ENCODE measurements around the gene TLK1.

The TLK1 gene

GRCh38 chr2:171169839-171170238 is 9.1 kb upstream of the TLK1 start:
- DNase-seq (ENCODE audit: low read depth in 2 of 3, low spot score in 1 of 3), result no peak

GRCh38 chr2:171169333-171169732 is 8.6 kb upstream of the TLK1 start:
- DNase-seq (ENCODE audit: low read depth in 2 of 3, low spot score in 1 of 3), result no peak

DNA sequence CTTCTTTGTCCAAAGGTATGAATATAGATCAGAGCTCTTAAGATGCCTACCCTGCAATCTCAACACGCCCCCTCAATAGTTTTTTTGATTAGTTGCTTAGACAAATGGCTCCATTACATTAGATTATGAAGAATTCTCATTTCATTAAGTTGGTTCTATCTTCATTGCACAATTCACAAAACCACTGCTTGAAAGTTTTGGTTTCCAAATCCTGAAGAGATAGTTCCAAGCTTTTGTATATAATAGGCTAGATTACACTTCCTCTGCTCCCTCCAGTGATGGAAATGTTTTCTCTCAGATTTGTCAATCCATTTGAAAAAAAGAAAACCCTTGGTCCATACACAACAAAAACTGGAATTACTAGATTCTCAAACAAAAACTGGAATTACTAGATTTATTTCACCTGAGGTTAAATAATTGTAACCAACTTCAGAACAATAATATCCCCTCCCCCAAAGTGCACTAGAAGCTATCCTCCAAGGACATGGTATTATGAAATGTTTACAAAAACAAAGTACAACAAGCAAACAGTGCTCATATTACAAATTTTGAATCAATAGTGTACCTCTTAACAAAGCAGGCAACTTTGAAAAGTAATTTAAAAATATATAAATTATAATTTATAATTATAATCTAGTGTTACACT is 6.8 kb upstream of the TLK1 start:
- no peak for DNase-seq (ENCODE audit: low read depth in 2 of 3, low spot score in 1 of 3)

- no peak for DNase-seq (ENCODE audit: low read depth in 2 of 3, low spot score in 1 of 3)
Measured at GRCh38 chr2:171166328-171166983, 5.8 kb upstream of the TLK1 start.

- DNase-seq (ENCODE audit: low read depth in 2 of 3, low spot score in 1 of 3), result no peak
Measured at GRCh38 chr2:171165967-171166327, 5.3 kb upstream of the TLK1 start.

- no peak for DNase-seq (ENCODE audit: low read depth in 2 of 3, low spot score in 1 of 3)
Measured at GRCh38 chr2:171163261-171163660, 2.6 kb upstream of the TLK1 start.

DNA sequence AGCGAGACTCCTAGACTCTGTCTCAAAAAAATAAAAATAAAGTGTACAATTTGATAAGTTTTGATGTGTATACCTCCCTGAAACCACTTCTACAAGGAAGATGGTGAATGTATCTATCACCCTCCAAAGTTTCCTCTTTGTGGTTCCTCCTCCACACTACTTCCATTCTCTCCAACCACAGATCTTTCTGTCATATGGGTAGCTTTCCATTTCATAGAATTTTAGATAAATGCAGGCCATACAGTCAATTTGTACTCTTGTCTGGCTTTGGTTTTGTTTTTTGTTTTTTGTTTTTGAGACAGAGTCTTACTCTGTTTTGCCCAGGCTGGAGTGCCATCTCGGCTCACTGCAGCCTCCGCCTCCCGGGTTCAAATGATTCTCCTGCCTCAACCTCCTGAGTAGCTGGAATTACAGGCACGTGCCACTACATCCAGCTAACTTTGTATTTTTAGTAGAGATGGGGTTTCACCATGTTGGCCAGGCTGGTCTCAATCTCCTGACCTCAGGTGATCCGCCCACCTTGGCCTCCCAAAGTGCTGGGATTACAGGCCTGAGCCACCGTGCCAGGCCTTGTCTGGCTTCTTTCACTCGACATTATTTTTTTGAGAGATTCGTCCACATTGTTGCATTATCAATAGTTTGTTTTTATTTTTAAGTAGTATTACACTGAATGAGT is 2.0 kb upstream of the TLK1 start:
- peak in 1 of 3 donors; percentile 20 for DNase-seq (ENCODE audit: low read depth in 2 of 3, low spot score in 1 of 3)

DNA sequence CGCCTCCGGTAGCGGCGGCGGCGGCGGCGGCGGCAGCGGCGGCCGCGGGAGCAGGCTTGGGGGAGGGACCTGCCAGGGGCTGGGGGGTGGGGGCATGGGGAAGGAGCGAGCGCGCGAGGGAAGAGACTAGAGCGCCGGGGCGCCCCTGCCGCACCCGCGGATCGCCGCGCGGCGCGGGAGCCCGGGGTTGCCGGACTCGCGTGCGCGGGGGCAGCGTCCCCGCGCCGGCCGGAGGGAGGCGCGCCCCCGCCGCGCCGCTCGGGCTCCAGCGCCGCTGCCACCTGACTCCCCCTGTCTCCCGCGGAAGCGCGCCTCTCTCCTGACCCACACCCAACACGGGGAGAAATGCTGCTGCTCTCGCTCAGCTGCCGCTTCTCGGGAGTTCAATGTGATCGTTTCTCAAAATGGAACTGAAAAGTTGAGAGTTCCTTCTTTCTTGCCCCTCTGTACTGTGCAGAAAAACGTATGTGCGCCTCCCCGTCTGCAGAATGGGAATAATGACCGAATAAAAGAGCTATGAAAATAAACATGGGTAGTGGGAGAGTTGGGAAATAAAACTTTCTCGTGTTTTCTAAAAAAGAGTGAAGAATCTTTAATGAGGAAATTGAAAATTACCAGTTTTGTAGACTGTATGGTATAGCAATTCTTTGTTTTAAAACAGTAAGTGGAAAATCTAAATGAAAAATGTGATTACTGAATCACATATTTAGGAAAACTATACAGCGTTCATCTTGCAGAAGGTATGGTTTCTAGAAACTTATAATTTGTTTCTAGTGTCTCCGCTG is 455 bp upstream of the TLK1 start:
- DNase-seq (ENCODE audit: low read depth in 2 of 3, low spot score in 1 of 3), result peak; percentile 27 to 59 (median 34)

- DNase-seq (ENCODE audit: low read depth in 2 of 3, low spot score in 1 of 3), result peak; percentile 20 to 43 (median 43)
Measured at GRCh38 chr2:171159372-171160118, 1.1 kb downstream of the TLK1 start.

DNA sequence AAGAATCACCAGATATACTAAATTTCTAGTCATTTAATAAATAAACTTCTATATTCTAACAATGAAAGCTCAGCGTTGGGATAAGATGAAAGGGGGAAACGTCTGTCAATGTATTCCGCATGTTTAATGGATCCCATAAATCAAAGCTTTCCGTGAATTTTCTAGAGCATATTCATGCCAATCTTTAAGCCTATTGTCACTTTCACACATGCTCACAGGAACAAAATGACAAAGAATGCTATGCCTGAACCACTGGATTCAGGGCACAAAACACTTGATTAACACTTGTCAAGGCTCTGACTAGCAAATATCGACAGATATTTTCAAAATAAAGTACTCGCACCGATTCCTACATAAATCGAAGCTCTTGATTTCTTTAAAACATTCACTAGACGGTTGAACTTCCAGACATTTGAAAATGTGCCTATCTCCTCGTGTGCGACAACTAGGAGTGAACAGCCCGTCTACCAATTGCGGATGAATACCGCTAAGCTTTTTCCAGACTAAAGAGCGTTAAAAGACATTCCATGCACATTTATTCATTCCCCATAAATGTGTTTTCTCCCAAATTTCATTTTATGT is 1.8 kb downstream of the TLK1 start:
- no peak for DNase-seq (ENCODE audit: low read depth in 2 of 3, low spot score in 1 of 3)

DNA sequence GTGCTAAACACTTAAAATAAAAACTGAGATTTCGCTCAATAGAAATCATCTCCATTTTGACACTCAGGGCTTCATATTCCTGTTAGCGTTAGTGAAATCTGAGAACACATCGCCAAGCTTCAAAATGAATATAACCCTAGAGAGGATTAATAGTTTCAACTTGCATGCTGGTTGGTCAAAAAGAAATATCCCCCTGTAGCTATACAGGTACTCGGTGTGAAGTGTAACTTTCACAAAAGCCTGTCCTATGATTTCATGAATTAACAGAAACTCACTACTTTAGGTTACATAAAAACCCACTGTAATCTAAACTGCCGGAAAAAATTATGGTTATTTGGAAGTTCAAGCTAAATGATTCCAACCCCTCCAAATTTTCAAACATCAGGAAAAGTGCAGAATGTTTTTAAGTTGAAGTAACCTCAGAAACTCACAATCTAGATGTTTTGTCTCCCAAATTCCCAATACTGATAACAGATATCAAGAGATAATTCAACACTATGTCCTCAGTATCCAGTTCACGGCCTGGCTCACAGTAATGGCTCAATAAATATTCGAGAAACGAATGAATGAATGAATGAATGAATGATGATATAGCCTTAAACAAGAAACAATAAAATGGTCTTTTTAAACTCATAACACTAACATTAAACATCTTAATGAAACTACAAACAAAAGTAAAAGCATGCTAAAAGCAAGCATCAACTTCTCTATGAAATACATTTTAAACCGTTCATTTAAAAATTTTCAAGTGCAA is 2.5 kb downstream of the TLK1 start:
- DNase-seq (ENCODE audit: low read depth in 2 of 3, low spot score in 1 of 3), result no peak

GRCh38 chr2:171157109-171157500 is 3.6 kb downstream of the TLK1 start:
- DNase-seq (ENCODE audit: low read depth in 2 of 3, low spot score in 1 of 3), result no peak

DNA sequence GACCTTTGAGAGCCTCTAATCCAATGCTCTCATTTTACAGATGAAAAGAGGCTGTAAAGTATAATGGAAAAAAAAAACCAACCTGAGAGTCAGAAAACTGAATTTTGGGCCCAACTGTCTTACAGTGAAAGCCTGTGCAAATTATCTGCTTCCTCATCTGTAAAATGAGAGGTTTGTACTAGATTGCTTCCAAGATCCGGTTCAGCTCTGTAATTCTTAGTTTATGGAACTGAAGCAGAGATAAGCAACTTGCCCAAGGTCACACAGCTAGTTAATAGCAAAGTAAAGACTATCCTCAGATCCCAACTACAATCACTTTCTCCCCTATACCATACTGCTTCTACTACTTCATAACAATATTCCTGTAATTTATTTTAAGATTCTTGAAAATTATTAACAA is 6.3 kb downstream of the TLK1 start:
- DNase-seq (ENCODE audit: low read depth in 2 of 3, low spot score in 1 of 3), result no peak

GRCh38 chr2:171150694-171151285 is 9.9 kb downstream of the TLK1 start:
- no peak for DNase-seq (ENCODE audit: low read depth in 2 of 3, low spot score in 1 of 3)

DNA sequence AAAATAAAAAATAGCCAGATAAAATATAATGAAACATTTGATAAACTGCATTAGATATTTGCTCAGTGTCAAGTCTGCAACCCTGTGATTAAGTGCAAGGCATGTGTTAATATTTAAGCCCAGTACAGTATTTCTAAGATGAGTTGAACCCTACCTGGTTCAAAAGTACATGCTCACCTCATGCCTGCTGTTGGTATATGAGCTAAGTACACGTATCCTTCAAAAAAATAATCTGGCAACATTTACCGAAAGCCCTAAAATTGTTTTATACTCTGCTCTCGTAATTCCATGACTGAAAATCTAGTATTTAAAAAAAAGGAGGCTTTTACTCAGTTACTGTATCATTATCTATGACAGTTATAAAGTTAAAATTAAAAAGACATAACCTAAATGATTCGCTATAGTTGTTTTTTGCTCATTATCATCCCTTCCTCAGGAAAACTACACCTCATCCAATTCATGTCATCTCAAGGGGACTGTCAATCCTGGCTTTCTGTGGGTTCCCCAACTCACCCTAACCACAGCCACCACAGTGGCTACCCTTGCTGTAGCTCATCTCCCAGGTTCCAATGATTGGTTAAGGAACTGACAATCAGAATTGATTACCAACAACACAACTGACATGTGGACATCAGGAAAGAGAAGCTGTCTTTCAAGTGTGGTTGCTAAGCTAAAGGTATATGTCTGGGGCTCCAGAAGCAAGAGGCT is 10.6 kb downstream of the TLK1 start:
- DNase-seq (ENCODE audit: low read depth in 2 of 3, low spot score in 1 of 3), result no peak

DNA sequence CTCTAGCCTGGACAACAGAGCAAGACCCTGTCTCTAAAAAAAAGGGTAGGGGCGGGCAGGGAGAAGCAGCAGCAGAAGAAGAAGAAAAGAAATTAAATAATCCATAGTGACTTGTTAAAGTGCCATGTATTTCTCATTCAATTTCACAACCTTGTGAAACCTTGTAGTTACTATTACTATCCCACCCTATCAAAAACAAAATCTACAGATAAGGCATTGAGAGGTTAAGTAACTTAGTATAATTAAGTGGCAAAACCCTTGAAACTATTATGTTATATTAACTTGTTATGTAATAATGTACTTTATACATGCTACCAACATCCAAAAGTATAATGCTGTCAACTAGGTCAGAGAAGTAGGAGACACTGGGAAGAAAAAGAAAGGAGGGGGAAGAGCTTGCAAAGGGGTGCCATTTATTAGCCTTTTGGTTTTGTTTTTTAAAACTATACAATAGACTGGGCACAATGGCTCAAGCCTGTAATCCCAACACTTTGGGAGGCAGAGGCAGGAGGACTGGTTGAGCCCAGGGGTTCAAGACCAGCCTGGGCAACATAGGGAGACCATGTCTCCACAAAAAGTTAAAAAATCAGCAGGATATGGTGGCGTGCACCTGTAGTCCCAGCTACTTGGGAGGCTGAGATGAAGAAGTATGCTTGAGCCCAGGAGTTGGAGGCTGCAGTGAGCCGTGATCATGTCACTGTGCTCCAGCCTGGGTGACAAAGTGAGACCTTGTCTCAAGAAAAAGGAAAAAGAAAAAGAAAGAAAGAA is 11.3 kb downstream of the TLK1 start:
- DNase-seq (ENCODE audit: low read depth in 2 of 3, low spot score in 1 of 3), result no peak

- DNase-seq (ENCODE audit: low read depth in 2 of 3, low spot score in 1 of 3), result no peak
Measured at GRCh38 chr2:171147081-171147480, 13.6 kb downstream of the TLK1 start.

- DNase-seq (ENCODE audit: low read depth in 2 of 3, low spot score in 1 of 3), result no peak
Measured at GRCh38 chr2:171146633-171147032, 14.1 kb downstream of the TLK1 start.
